Activated naive CD8-positive, alpha-beta T cell treated with anti-CD3 and anti-CD28 coated beads, Interleukin-2, amount 10 ng/mL, durations not matched to agents 7 days and 5 days (primary cell): ENCODE measurements around the gene SLC18A3. TPM values are rescaled to one million over a fixed set of nuclear protein-coding genes. Genes with fewer than 3 reads are reported as not detected.

Experiments
- ATAC-seq: fragments of 150-1000 bp; cut with Tn5 transposase; one replicate; pipeline ENCODE4 v1.10.0; 2021; ENCODE audit warnings: low read depth, moderate library complexity
- POLR2A ChIA-PET: fragments of 350-600 bp; sonication (Branson Sonifier 250); formaldehyde crosslinking; loops from one replicate; lab custom pipeline; 2021; ENCODE audit warnings: antibody characterized with exemption; lab: Charles Lee
- DNase-seq: peaks from one replicate; pipeline ENCODE4 v3.0.0; 2021
- H3K27ac Mint-ChIP-seq: one replicate; pipeline ENCODE4 v1.8.0; 2022; ENCODE audit warnings: mild to moderate bottlenecking, mixed read lengths
- H3K27me3 Mint-ChIP-seq: one replicate; pipeline ENCODE4 v1.8.0; 2022; ENCODE audit warnings: mild to moderate bottlenecking, moderate library complexity, mixed read lengths
- H3K36me3 Mint-ChIP-seq: one replicate; pipeline ENCODE4 v1.8.0; 2021; ENCODE audit warnings: mild to moderate bottlenecking, mixed read lengths
- H3K4me1 Mint-ChIP-seq: one replicate; pipeline ENCODE4 v1.8.0; 2021; ENCODE audit warnings: mixed read lengths
- H3K4me3 Mint-ChIP-seq: one replicate; pipeline ENCODE4 v1.8.0; 2022; ENCODE audit warnings: mild to moderate bottlenecking, moderate library complexity, mixed read lengths
- H3K9me3 Mint-ChIP-seq: one replicate; pipeline ENCODE4 v1.8.0; 2021; ENCODE audit warnings: mixed read lengths
- total RNA-seq, 2 experiments: library from RNA; stranded (reverse); gene quantifications; one replicate each; pipeline ENCODE4 v1.2.3, GENCODE V29; 2021

Gene SLC18A3
- total RNA-seq, 2 experiments from 2014 or later, result not detected

DNA sequence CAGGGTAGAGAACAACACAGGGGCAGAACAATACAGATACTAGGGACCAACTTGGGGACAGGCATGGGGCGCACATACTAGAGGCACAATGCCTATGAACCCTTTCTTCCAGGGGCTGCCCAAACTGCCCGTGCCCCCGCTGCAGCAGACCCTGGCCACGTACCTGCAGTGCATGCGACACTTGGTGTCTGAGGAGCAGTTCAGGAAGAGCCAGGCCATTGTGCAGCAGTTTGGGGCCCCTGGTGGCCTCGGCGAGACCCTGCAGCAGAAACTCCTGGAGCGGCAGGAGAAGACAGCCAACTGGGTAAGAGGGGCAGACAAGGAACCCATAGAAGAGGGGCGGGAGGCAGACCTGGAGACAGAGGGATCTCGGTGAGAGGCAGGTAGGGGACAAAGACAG lies 9.5 kb downstream of the SLC18A3 start:
- DNase-seq, result peak; percentile 15
- Mint-ChIP-seq H3K36me3 (no peaks in the 10 kb centered on the region), H3K4me3 (no peak overlapping the region), H3K27me3 (peaks cover 30% of the 10 kb centered on the region), H3K4me1 (no peaks in the 10 kb centered on the region), H3K9me3 (no peaks in the 10 kb centered on the region), H3K27ac (no peak overlapping the region)
- no peak for ATAC-seq
- POLR2A ChIA-PET, result no interaction called here

DNA sequence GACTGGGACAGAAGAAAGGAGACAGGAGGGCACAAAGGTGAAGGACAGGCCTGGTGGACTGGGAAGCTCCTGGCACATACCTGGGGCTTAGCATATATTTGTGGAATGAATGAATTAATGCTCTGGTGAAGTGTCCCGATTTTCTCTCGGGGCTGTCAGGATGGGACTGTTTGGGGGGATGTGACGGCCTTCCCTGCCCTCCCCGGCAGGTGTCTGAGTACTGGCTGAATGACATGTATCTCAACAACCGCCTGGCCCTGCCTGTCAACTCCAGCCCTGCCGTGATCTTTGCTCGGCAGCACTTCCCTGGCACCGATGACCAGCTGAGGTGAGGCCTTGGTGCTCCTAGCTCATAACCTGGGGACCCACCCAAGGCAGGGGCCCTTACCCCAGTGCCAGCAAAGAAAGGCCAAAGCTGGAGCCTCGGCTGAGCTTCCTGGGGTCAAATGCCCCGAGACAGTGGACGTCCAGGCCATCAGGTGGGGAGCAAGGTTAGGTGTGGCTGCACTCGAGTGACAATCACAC lies 10.2 kb downstream of the SLC18A3 start:
- peak; percentile 7 for DNase-seq
- H3K4me1 Mint-ChIP-seq, result no peaks in the 10 kb centered on the region
- H3K36me3 Mint-ChIP-seq, result no peaks in the 10 kb centered on the region
- no peak for ATAC-seq
- no peaks in the 10 kb centered on the region for H3K9me3 Mint-ChIP-seq
- POLR2A ChIA-PET, result no interaction called here
- H3K27me3 Mint-ChIP-seq, result peaks cover 28% of the 10 kb centered on the region
- H3K4me3 Mint-ChIP-seq, result no peak overlapping the region
- H3K27ac Mint-ChIP-seq, result no peak overlapping the region

- Mint-ChIP-seq H3K27ac (no peak overlapping the region), H3K27me3 (peaks cover 22% of the 10 kb centered on the region), H3K4me3 (no peak overlapping the region), H3K9me3 (no peaks in the 10 kb centered on the region), H3K36me3 (no peaks in the 10 kb centered on the region), H3K4me1 (no peaks in the 10 kb centered on the region)
- POLR2A ChIA-PET, result no interaction called here
- peak; percentile 9 for DNase-seq
- ATAC-seq, result no peak
Measured at GRCh38 chr10:49620841-49621378, 10.8 kb downstream of the SLC18A3 start.

- Mint-ChIP-seq H3K9me3 (no peaks in the 10 kb centered on the region), H3K4me1 (no peaks in the 10 kb centered on the region), H3K27ac (no peak overlapping the region), H3K4me3 (no peak overlapping the region), H3K27me3 (peaks cover 22% of the 10 kb centered on the region), H3K36me3 (no peaks in the 10 kb centered on the region)
- POLR2A ChIA-PET, result no interaction called here
- peak; percentile 5 for DNase-seq
- ATAC-seq, result no peak
Measured at GRCh38 chr10:49621561-49621960, 11.5 kb downstream of the SLC18A3 start.

DNA sequence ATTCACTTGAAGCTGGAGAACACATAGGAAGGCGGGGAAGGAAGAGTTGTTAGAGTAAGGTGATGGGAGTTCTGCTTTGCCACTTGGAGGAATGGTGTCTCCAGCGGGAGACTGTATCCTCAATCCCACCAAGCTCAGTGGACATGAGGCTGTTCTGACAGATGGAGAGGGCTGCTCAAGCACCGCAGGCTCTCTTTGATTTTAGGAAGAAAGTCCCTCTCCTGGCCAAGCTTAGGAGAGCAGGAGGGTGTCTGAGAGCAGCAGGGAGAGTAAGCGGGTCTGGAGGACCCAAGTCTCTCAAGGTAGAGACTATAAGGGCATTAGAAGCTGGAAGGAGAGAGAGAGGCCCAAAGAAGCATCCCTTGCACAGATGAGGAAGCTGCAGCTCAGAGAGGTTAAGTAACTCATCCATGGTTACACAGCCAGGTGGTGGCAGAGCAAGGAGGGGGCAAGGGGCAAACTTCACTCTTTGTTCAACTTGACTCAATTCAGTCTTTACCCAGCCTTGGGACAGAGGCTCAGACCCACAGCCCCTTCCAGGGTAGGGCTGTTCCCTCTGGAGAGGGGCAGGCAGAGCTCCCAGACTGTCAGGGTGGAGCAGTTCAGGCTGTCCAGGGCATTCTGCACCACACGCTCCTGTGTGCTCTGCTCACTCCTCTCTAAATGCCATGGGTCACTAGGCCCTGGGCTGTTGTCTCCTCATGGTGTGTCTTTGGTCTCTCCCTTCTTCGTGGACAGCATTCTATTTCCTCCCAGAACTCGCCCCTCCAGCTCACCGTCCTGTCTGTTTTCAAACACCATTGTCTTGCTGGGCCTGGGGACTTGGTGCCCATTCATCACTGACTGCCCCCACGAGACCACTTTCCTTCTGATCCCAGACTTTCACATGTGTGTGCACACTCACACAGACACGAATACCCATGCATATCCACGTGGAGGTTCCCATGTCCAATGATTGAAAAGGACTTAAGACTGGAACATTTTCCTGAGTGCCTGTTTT lies 12.6 kb downstream of the SLC18A3 start:
- DNase-seq (no peak), ATAC-seq (no peak)
- H3K9me3 Mint-ChIP-seq, result no peaks in the 10 kb centered on the region
- no peaks in the 10 kb centered on the region for H3K36me3 Mint-ChIP-seq
- H3K4me1 Mint-ChIP-seq, result no peaks in the 10 kb centered on the region
- no peak overlapping the region for H3K4me3 Mint-ChIP-seq
- no peak overlapping the region for H3K27ac Mint-ChIP-seq
- peaks cover 13% of the 10 kb centered on the region for H3K27me3 Mint-ChIP-seq
- POLR2A ChIA-PET, result no interaction called here

GRCh38 chr10:49624629-49625028 lies 14.5 kb downstream of the SLC18A3 start:
- peaks cover 5% of the 10 kb centered on the region for H3K27me3 Mint-ChIP-seq
- H3K4me1 Mint-ChIP-seq, result no peaks in the 10 kb centered on the region
- H3K36me3 Mint-ChIP-seq, result no peaks in the 10 kb centered on the region
- POLR2A ChIA-PET, result no interaction called here
- no peak overlapping the region for H3K4me3 Mint-ChIP-seq
- DNase-seq, result no peak
- ATAC-seq, result no peak
- no peak overlapping the region for H3K27ac Mint-ChIP-seq
- no peaks in the 10 kb centered on the region for H3K9me3 Mint-ChIP-seq

DNA sequence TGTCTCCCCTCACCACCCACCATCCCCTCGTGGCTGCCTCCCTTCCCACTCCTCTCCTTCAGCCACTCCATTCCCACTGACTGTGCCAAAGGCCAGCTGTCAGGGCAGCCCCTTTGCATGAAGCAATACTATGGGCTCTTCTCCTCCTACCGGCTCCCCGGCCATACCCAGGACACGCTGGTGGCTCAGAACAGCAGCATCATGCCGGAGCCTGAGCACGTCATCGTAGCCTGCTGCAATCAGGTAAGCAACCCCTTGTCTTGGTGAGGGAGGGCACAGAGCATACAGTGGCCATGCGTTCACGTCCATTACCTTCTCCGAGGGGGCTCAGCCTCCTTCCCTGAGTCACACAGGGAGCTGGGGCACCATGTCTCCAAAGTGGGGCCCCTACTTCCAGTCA lies 15.3 kb downstream of the SLC18A3 start:
- Mint-ChIP-seq H3K9me3 (no peaks in the 10 kb centered on the region), H3K27me3 (peaks cover 5% of the 10 kb centered on the region), H3K4me1 (no peaks in the 10 kb centered on the region), H3K4me3 (no peak overlapping the region), H3K27ac (no peak overlapping the region), H3K36me3 (no peaks in the 10 kb centered on the region)
- ATAC-seq (no peak), DNase-seq (no peak)
- POLR2A ChIA-PET, result no interaction called here

DNA sequence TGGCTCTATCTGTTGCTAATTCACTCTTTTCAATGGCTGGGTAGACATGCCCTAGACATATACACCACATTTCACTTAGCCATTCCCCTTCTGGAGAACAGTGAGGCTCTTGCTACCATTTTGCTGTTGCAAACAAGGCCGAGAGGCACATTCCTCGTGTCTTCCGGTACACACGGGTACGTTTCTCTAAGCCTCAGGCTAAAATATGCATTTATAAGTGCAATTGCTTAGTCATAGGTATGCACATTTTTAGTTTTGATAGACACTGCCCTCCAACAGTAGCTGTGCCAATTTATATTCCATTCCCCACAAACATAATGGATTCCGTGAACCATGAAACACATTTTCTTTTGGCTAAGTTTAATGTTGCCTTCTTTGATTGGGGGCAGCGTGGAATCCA lies 16.9 kb downstream of the SLC18A3 start:
- peaks cover 4% of the 10 kb centered on the region for H3K27me3 Mint-ChIP-seq
- ATAC-seq, result no peak
- DNase-seq, result no peak
- H3K9me3 Mint-ChIP-seq, result no peaks in the 10 kb centered on the region
- H3K4me3 Mint-ChIP-seq, result no peak overlapping the region
- POLR2A ChIA-PET, result no interaction called here
- H3K36me3 Mint-ChIP-seq, result no peaks in the 10 kb centered on the region
- H3K27ac Mint-ChIP-seq, result no peak overlapping the region
- H3K4me1 Mint-ChIP-seq, result no peaks in the 10 kb centered on the region

GRCh38 chr10:49627644-49628247 lies 17.6 kb downstream of the SLC18A3 start:
- POLR2A ChIA-PET, result no interaction called here
- ATAC-seq (no peak), DNase-seq (peak; percentile 4)
- no peak overlapping the region for H3K4me3 Mint-ChIP-seq
- no peak overlapping the region for H3K27ac Mint-ChIP-seq
- H3K4me1 Mint-ChIP-seq, result no peaks in the 10 kb centered on the region
- peaks cover 4% of the 10 kb centered on the region for H3K27me3 Mint-ChIP-seq
- H3K36me3 Mint-ChIP-seq, result no peaks in the 10 kb centered on the region
- H3K9me3 Mint-ChIP-seq, result no peaks in the 10 kb centered on the region

- H3K27me3 Mint-ChIP-seq, result peaks cover 7% of the 10 kb centered on the region
- no peak overlapping the region for H3K4me3 Mint-ChIP-seq
- H3K9me3 Mint-ChIP-seq, result no peaks in the 10 kb centered on the region
- DNase-seq (peak; percentile 17), ATAC-seq (no peak)
- H3K4me1 Mint-ChIP-seq, result no peaks in the 10 kb centered on the region
- H3K27ac Mint-ChIP-seq, result no peak overlapping the region
- H3K36me3 Mint-ChIP-seq, result no peaks in the 10 kb centered on the region
- POLR2A ChIA-PET, result no interaction called here
Measured at GRCh38 chr10:49628599-49628998, 18.5 kb downstream of the SLC18A3 start.

- no peak overlapping the region for H3K27ac Mint-ChIP-seq
- H3K4me3 Mint-ChIP-seq, result no peak overlapping the region
- H3K27me3 Mint-ChIP-seq, result peaks cover 8% of the 10 kb centered on the region
- no peaks in the 10 kb centered on the region for H3K9me3 Mint-ChIP-seq
- DNase-seq, result no peak
- POLR2A ChIA-PET, result no interaction called here
- H3K4me1 Mint-ChIP-seq, result no peaks in the 10 kb centered on the region
- ATAC-seq, result no peak
- H3K36me3 Mint-ChIP-seq, result no peaks in the 10 kb centered on the region
Measured at GRCh38 chr10:49629431-49629881, 19.3 kb downstream of the SLC18A3 start.

DNA sequence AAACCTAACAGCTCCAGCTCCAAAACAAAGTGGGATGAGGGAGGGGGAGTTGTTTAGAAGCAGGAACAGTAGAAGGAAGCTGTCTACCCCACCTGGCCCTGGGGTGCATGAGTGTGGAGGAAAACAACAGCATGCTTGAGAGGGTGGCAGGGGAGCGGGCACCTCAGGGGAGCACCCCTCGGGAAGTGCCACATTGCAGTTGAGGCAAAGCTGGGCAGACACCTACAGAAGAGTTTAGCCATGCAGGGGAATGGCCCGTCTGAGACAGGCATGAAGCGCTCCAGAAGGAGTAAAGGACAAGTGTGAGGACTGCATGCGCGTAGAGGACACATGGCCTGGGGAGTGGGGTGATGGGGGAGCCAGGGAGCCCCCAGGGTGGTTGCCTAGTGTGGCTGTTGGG lies 21.9 kb downstream of the SLC18A3 start:
- Mint-ChIP-seq H3K27me3 (peaks cover 22% of the 10 kb centered on the region), H3K27ac (no peak overlapping the region), H3K36me3 (no peaks in the 10 kb centered on the region), H3K4me1 (no peaks in the 10 kb centered on the region), H3K4me3 (no peak overlapping the region), H3K9me3 (no peaks in the 10 kb centered on the region)
- DNase-seq (peak; percentile 17), ATAC-seq (no peak)
- POLR2A ChIA-PET, result no interaction called here

- Mint-ChIP-seq H3K36me3 (no peaks in the 10 kb centered on the region), H3K27ac (no peak overlapping the region), H3K9me3 (no peaks in the 10 kb centered on the region), H3K27me3 (peaks cover 29% of the 10 kb centered on the region), H3K4me3 (no peak overlapping the region), H3K4me1 (no peaks in the 10 kb centered on the region)
- POLR2A ChIA-PET, result no interaction called here
- DNase-seq (no peak), ATAC-seq (no peak)
Measured at GRCh38 chr10:49632406-49633317, 22.6 kb downstream of the SLC18A3 start.
